Mesenchymal stem cell (in vitro differentiated cells and primary cell): Measurements from ENCODE around the gene ADAM10.

Experiments
- DNase-seq: peaks from one replicate; pipeline ENCODE4 v3.0.0-alpha.2; 2013
- H2AFZ ChIP-seq: one replicate; pipeline ENCODE4 v1.6.1; 2013; ENCODE audit warnings: low read depth, mild to moderate bottlenecking, control low read depth, inconsistent platforms, low read length, moderate library complexity
- H2AK5ac ChIP-seq: 2 replicates; pipeline ENCODE4 v1.6.1; 2013; ENCODE audit warnings: low read length, moderate library complexity, mild to moderate bottlenecking, inconsistent platforms; ENCODE audit not compliant: severe bottlenecking
- H2BK120ac ChIP-seq: one replicate; pipeline ENCODE4 v1.6.1; 2013; ENCODE audit warnings: low read depth, mild to moderate bottlenecking, inconsistent platforms, low read length, moderate library complexity
- H2BK12ac ChIP-seq, 2 experiments: one replicate each; pipeline ENCODE4 v1.6.1; 2013; ENCODE audit warnings: inconsistent platforms in 2 of 2, low read length in 2 of 2, mild to moderate bottlenecking in 2 of 2, moderate library complexity in 2 of 2, control low read depth in 1 of 2
- H2BK15ac ChIP-seq: one replicate; pipeline ENCODE4 v1.6.1; 2013; ENCODE audit warnings: mild to moderate bottlenecking, low read depth, inconsistent platforms; ENCODE audit not compliant: poor library complexity, severe bottlenecking
- H2BK5ac ChIP-seq: 2 replicates; pipeline ENCODE4 v1.6.1; 2013; ENCODE audit warnings: low read depth, mild to moderate bottlenecking, low read length, control low read depth, inconsistent platforms; ENCODE audit not compliant: poor library complexity, severe bottlenecking
- H3K14ac ChIP-seq, 2 experiments: one replicate each; pipeline ENCODE4 v1.6.1; 2013; ENCODE audit warnings: inconsistent platforms in 2 of 2, low read length in 2 of 2, control low read depth in 1 of 2, mild to moderate bottlenecking in 1 of 2, moderate library complexity in 1 of 2
- H3K18ac ChIP-seq, 2 experiments: one replicate each; pipeline ENCODE4 v1.6.1; 2013; ENCODE audit warnings: inconsistent platforms in 2 of 2, low read length in 2 of 2, control low read depth in 1 of 2, low read depth in 1 of 2, mild to moderate bottlenecking in 1 of 2
- H3K23ac ChIP-seq, 2 experiments: one replicate each; pipeline ENCODE4 v1.6.1; 2013; ENCODE audit warnings: inconsistent platforms in 2 of 2, low read length in 2 of 2, mild to moderate bottlenecking in 2 of 2, moderate library complexity in 2 of 2, control low read depth in 1 of 2
- H3K27ac ChIP-seq: 2 replicates; pipeline ENCODE4 v1.5.1; 2013; ENCODE audit warnings: mild to moderate bottlenecking, moderate library complexity, low read length, control low read depth, inconsistent platforms; ENCODE audit not compliant: poor library complexity, severe bottlenecking
- H3K27me3 ChIP-seq, 2 experiments: 2 replicates each; pipeline versions ENCODE4 v1.6.1 to v1.7.0; 2013; ENCODE audit warnings: low read length in 2 of 2, mild to moderate bottlenecking in 2 of 2, moderate library complexity in 2 of 2, control low read depth in 1 of 2, inconsistent platforms in 1 of 2; ENCODE audit not compliant: control insufficient read depth in 1 of 2, insufficient read depth in 1 of 2
- H3K36me3 ChIP-seq, 2 experiments: 2 replicates each; pipeline versions ENCODE4 v1.6.1 to v1.7.0; 2013; ENCODE audit warnings: low read length in 2 of 2, control low read depth in 1 of 2, inconsistent platforms in 1 of 2, low read depth in 1 of 2, mild to moderate bottlenecking in 1 of 2; ENCODE audit not compliant: insufficient read depth in 2 of 2, control insufficient read depth in 1 of 2
- H3K4ac ChIP-seq, 2 experiments: one replicate each; pipeline ENCODE4 v1.6.1; 2013; ENCODE audit warnings: inconsistent platforms in 2 of 2, low read length in 2 of 2, mild to moderate bottlenecking in 2 of 2, moderate library complexity in 2 of 2, control low read depth in 1 of 2, low read depth in 1 of 2
- H3K4me1 ChIP-seq: 2 replicates; pipeline ENCODE4 v1.6.1; 2013; ENCODE audit warnings: low read depth, low read length, control low read depth; ENCODE audit not compliant: control insufficient read depth, insufficient read depth
- H3K4me2 ChIP-seq: 2 replicates; pipeline ENCODE4 v1.6.1; 2013; ENCODE audit warnings: low read length, mild to moderate bottlenecking, inconsistent platforms; ENCODE audit not compliant: poor library complexity, severe bottlenecking
- H3K4me3 ChIP-seq, 2 experiments: 2 replicates each; pipeline versions ENCODE4 v1.5.1 to v1.7.0; 2013; ENCODE audit warnings: low read length in 2 of 2, mild to moderate bottlenecking in 2 of 2, control low read depth in 1 of 2, low read depth in 1 of 2; ENCODE audit not compliant: insufficient read depth in 1 of 2
- H3K79me1 ChIP-seq: replicated peaks from 2 replicates; pipeline ENCODE4 v1.6.1; 2013; ENCODE audit warnings: mild to moderate bottlenecking, control low read depth, low read length, inconsistent platforms; ENCODE audit not compliant: poor library complexity, severe bottlenecking
- H3K9ac ChIP-seq: 2 replicates; pipeline ENCODE4 v1.7.0; 2013; ENCODE audit warnings: mild to moderate bottlenecking, low read length, moderate library complexity
- H3K9me3 ChIP-seq: 2 replicates; pipeline ENCODE4 v1.7.0; 2013; ENCODE audit warnings: mild to moderate bottlenecking, low read length; ENCODE audit not compliant: control insufficient read depth
- H4K8ac ChIP-seq: one replicate; pipeline ENCODE4 v1.6.1; 2013; ENCODE audit warnings: inconsistent platforms, mild to moderate bottlenecking, low read length, moderate library complexity
- H4K91ac ChIP-seq: one replicate; pipeline ENCODE4 v1.6.1; 2013; ENCODE audit warnings: mild to moderate bottlenecking, low read length, inconsistent platforms
- WGBS: methylation state at CpG from one replicate; pipeline ENCODE4 v1.1.7; 2013; ENCODE audit warnings: mixed read lengths; 5-methylcytosine and 5-hydroxymethylcytosine counted together

Gene ADAM10

GRCh38 chr15:58598829-58599210 lies 150.7 kb downstream of the ADAM10 start:
- H3K27ac ChIP-seq: no peak overlapping the region
- no peaks in the 10 kb centered on the region for H3K4me1 ChIP-seq
- H3K79me1 ChIP-seq: peaks cover 12% of the 10 kb centered on the region
- H3K4me3 ChIP-seq: no peak overlapping the region
- no peak for DNase-seq
- H2BK120ac ChIP-seq: no peak overlapping the region
- no peak overlapping the region for H2BK12ac ChIP-seq
- H3K14ac ChIP-seq: no peak overlapping the region
- 95% methylated on average over 3 of the region's 4 CpGs for WGBS
- H3K9me3 ChIP-seq: no peaks in the 10 kb centered on the region
- H2BK15ac ChIP-seq: no peak overlapping the region
- H2AFZ ChIP-seq: no peak overlapping the region
- H4K91ac ChIP-seq: no peak overlapping the region
- H3K9ac ChIP-seq: no peak overlapping the region
- H3K4me2 ChIP-seq: no peak overlapping the region
- no peaks in the 10 kb centered on the region for H3K27me3 ChIP-seq
- H3K18ac ChIP-seq: no peak overlapping the region
- no peak overlapping the region for H2BK5ac ChIP-seq
- H4K8ac ChIP-seq: no peak overlapping the region
- no peak overlapping the region for H3K4ac ChIP-seq
- H2AK5ac ChIP-seq: no peak overlapping the region
- peaks cover 4 to 81% of the 10 kb centered on the region in 2 experiments for H3K36me3 ChIP-seq
- H3K23ac ChIP-seq: no peak overlapping the region

- WGBS: 90% methylated on average over 2 of the region's 4 CpGs
- H2BK120ac ChIP-seq: no peak overlapping the region
- H2AK5ac ChIP-seq: no peak overlapping the region
- no peak overlapping the region for H3K9ac ChIP-seq
- H3K14ac ChIP-seq: no peak overlapping the region
- no peak overlapping the region for H3K18ac ChIP-seq
- H3K23ac ChIP-seq: no peak overlapping the region
- H3K9me3 ChIP-seq: no peaks in the 10 kb centered on the region
- DNase-seq: no peak
- H3K27ac ChIP-seq: no peak overlapping the region
- H3K27me3 ChIP-seq: no peaks in the 10 kb centered on the region
- H3K4me1 ChIP-seq: no peaks in the 10 kb centered on the region
- no peak overlapping the region for H3K4me2 ChIP-seq
- no peak overlapping the region for H2BK15ac ChIP-seq
- H4K91ac ChIP-seq: no peak overlapping the region
- H3K4ac ChIP-seq: no peak overlapping the region
- peaks cover 12% of the 10 kb centered on the region for H3K79me1 ChIP-seq
- H2BK12ac ChIP-seq: no peak overlapping the region
- H2BK5ac ChIP-seq: no peak overlapping the region
- H2AFZ ChIP-seq: no peak overlapping the region
- H3K4me3 ChIP-seq: no peak overlapping the region
- peaks cover 5 to 82% of the 10 kb centered on the region in 2 experiments for H3K36me3 ChIP-seq
- H4K8ac ChIP-seq: no peak overlapping the region
Observed at GRCh38 chr15:58597943-58598828, 151.3 kb downstream of the ADAM10 start.

DNA sequence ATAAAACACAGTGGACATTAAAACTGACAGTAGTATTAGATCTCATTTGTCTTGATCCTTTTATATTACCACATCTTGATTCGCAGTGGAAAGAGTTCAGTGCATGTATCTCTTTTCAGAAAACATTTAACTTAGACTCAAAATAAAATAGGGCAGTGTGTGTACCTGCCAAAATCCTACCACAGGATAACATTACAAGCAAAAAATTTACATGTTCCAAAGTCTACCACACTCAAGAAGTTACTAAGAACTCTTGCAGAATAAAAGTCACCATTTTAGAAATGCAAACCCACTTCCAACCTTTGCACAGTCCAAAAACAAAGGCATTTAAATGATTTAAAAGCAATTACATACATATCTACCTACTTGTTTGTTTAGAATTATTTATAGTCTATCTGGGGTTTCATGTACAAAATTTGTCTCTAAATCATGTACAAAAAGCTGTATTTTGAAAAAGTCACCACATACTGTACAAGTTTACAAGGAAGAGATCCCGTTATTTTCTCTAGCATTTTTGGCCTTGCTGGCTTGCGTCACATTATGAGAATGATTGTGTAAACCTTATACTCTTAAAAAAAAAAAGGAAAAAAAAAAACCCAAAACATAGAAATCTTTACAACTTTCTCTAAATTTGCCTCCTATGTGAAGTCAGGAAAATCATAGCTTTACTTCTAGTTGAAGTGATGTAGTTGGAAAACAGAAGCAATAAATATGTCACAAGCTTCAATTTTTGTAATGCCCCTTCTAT lies 153.8 kb downstream of the ADAM10 start:
- H3K4me3 ChIP-seq: no peak overlapping the region
- no peak overlapping the region for H2BK12ac ChIP-seq
- H3K27me3 ChIP-seq: no peaks in the 10 kb centered on the region
- no peak overlapping the region for H2BK5ac ChIP-seq
- no peak overlapping the region for H3K9ac ChIP-seq
- 100% methylated on average over 1 of the region's 3 CpGs for WGBS
- H3K4me1 ChIP-seq: no peaks in the 10 kb centered on the region
- H3K23ac ChIP-seq: no peak overlapping the region
- no peak overlapping the region for H3K14ac ChIP-seq
- DNase-seq: no peak
- no peak overlapping the region for H2BK15ac ChIP-seq
- H3K9me3 ChIP-seq: no peaks in the 10 kb centered on the region
- H3K36me3 ChIP-seq: peaks cover 3 to 69% of the 10 kb centered on the region in 2 experiments
- no peak overlapping the region for H2AFZ ChIP-seq
- peaks cover 7% of the 10 kb centered on the region for H3K79me1 ChIP-seq
- no peak overlapping the region for H2BK120ac ChIP-seq
- H3K27ac ChIP-seq: no peak overlapping the region
- no peak overlapping the region for H2AK5ac ChIP-seq
- H3K4ac ChIP-seq: no peak overlapping the region
- no peak overlapping the region for H4K8ac ChIP-seq
- no peak overlapping the region for H3K4me2 ChIP-seq
- H3K18ac ChIP-seq: no peak overlapping the region
- no peak overlapping the region for H4K91ac ChIP-seq

DNA sequence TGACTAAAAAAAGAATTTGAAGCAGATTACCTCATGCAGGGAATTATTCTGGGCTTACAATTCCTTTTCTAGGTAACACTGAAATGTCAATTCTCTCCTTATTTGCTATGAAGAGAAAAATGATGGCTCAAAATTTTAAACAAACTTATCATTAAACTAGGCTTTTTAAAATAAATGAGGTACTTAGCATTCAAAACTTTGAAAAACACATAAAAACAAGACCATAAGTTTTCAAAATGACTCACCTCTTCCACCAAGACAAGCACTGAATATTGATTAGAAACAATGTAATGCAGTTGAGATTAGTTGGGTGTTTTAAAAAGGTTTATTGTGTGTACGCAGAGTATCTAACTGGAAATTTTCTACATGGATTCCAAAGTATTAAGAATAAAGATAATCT lies 154.6 kb downstream of the ADAM10 start:
- Histone ChIP-seq H3K9ac (no peak overlapping the region), H2BK5ac (no peak overlapping the region), H3K14ac (no peak overlapping the region), H3K4ac (no peak overlapping the region), H4K91ac (no peak overlapping the region), H2AFZ (no peak overlapping the region), H4K8ac (no peak overlapping the region), H2AK5ac (no peak overlapping the region), H3K4me2 (no peak overlapping the region), H3K9me3 (no peaks in the 10 kb centered on the region), H3K27me3 (no peaks in the 10 kb centered on the region), H3K4me3 (no peak overlapping the region), H2BK15ac (no peak overlapping the region), H3K18ac (no peak overlapping the region), H3K36me3 (peaks cover 3 to 67% of the 10 kb centered on the region in 2 experiments), H2BK12ac (no peak overlapping the region), H3K27ac (no peak overlapping the region), H2BK120ac (no peak overlapping the region), H3K23ac (no peak overlapping the region), H3K79me1 (peaks cover 5% of the 10 kb centered on the region), H3K4me1 (no peaks in the 10 kb centered on the region)
- DNase-seq: no peak
- no CpG with 5 or more reads among the region's 1 CpG for WGBS
